C4-2B (cell line): ENCODE data around the gene ITGA11.

Source experiments
- H3K27ac ChIP-seq: fragments of 450-650 bp; 2 replicates; pipeline ENCODE4 v1.5.1; 2017
- ZFX ChIP-seq: fragments of 450-650 bp; IDR thresholded peaks from 2 replicates; pipeline ENCODE4 v1.6.1; 2017
- TF ChIP-seq, protein P1 (sequence below): fragments of 450-650 bp; conservative IDR thresholded peaks from 2 replicates; pipeline ENCODE4 v1.5.1; 2017; ENCODE audit warnings: mild to moderate bottlenecking

The ITGA11 gene

GRCh38 chr15:68314563-68314962, 117.4 kb downstream of the ITGA11 start:
- TF ChIP-seq, protein P1, sequence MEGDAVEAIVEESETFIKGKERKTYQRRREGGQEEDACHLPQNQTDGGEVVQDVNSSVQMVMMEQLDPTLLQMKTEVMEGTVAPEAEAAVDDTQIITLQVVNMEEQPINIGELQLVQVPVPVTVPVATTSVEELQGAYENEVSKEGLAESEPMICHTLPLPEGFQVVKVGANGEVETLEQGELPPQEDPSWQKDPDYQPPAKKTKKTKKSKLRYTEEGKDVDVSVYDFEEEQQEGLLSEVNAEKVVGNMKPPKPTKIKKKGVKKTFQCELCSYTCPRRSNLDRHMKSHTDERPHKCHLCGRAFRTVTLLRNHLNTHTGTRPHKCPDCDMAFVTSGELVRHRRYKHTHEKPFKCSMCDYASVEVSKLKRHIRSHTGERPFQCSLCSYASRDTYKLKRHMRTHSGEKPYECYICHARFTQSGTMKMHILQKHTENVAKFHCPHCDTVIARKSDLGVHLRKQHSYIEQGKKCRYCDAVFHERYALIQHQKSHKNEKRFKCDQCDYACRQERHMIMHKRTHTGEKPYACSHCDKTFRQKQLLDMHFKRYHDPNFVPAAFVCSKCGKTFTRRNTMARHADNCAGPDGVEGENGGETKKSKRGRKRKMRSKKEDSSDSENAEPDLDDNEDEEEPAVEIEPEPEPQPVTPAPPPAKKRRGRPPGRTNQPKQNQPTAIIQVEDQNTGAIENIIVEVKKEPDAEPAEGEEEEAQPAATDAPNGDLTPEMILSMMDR: no peak
- TF ChIP-seq ZFX: no peak
- H3K27ac ChIP-seq: no peak overlapping the region

DNA sequence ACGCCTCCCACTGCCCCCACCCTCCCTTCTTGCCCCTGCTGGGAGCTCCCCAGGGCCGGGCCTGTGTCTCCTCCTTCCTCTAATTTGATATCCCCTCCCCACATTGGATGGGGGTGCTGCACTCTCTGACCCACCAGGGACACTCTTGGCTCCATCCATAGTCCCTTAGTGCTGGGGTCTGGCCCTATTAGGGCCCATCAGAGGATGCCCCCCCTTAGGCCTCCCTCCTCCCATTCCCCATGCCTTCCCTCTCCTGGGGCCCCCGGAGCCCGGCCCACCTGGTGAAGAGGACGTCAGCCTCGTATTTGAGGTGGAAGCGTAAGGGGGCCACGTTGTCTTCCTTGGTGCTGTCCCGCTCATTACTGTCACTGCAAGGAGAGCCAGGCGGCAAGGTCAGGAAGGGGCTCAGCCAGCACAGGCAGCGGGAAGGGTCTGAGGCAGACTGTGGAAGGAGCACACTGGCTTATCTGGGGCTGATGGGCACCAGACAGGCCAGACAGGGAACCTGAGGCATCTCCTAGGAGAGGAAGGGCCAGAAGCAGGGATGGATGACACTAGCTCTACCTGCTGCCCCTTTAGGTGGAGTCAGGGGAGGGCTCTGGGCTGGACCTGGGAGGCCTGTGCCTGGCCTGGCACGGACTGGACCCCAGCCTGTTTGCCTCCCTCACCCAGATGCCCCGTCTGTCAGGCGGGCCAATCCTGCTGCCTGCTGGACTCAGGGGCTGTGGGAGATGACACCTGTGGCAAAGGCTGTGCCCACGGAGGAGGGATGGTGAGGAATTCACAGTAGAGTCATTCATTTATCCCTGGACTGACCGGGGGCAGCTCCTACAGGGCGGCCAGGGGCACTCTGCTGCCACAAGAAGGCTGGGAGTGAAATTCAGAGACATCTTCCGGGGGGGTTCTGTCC, 118.2 kb downstream of the ITGA11 start:
- no peak overlapping the region for H3K27ac ChIP-seq

GRCh38 chr15:68312701-68313204, 119.2 kb downstream of the ITGA11 start:
- no peak overlapping the region for H3K27ac ChIP-seq
- TF ChIP-seq ZFX: no peak

More for the DNA sequence above, 118.2 kb downstream of the ITGA11 start:
- TF ChIP-seq, protein P1: no peak
- no peak for TF ChIP-seq ZFX

GRCh38 chr15:68311859-68312557, 120.0 kb downstream of the ITGA11 start:
- TF ChIP-seq ZFX: no peak
- TF ChIP-seq, protein P1: no peak
- no peak overlapping the region for H3K27ac ChIP-seq

- TF ChIP-seq, protein P1: no peak
- no peak for TF ChIP-seq ZFX
- H3K27ac ChIP-seq: no peak overlapping the region
These were observed 120.5 kb downstream of the ITGA11 start for GRCh38 chr15:68311464-68311835.

GRCh38 chr15:68310804-68311463, 121.0 kb downstream of the ITGA11 start:
- no peak for TF ChIP-seq ZFX
- TF ChIP-seq, protein P1: no peak
- H3K27ac ChIP-seq: no peak overlapping the region

GRCh38 chr15:68310178-68310803, 121.7 kb downstream of the ITGA11 start:
- no peak for TF ChIP-seq ZFX
- TF ChIP-seq, protein P1: no peak

More at GRCh38 chr15:68310178-68310803, 121.7 kb downstream of the ITGA11 start:
- no peak overlapping the region for H3K27ac ChIP-seq
